GM12865 (cell line): Measurements from ENCODE around the gene LPXN.

Source experiments
- DNase-seq: peaks from one replicate; pipeline ENCODE4 v3.0.0; 2010; ENCODE audit warnings: low read depth
- H3K4me3 ChIP-seq: 2 replicates; pipeline ENCODE4 v1.5.1; 2011; ENCODE audit warnings: mild to moderate bottlenecking, low read depth, low read length, control low read depth
- TF ChIP-seq, protein P1 (sequence below): IDR thresholded peaks from 2 replicates; pipeline ENCODE4 v1.5.1; 2011; ENCODE audit warnings: low read length, control low read depth, low read depth, inconsistent platforms; ENCODE audit not compliant: insufficient read depth; ENCODE audit errors: missing control alignments

Gene LPXN

DNA sequence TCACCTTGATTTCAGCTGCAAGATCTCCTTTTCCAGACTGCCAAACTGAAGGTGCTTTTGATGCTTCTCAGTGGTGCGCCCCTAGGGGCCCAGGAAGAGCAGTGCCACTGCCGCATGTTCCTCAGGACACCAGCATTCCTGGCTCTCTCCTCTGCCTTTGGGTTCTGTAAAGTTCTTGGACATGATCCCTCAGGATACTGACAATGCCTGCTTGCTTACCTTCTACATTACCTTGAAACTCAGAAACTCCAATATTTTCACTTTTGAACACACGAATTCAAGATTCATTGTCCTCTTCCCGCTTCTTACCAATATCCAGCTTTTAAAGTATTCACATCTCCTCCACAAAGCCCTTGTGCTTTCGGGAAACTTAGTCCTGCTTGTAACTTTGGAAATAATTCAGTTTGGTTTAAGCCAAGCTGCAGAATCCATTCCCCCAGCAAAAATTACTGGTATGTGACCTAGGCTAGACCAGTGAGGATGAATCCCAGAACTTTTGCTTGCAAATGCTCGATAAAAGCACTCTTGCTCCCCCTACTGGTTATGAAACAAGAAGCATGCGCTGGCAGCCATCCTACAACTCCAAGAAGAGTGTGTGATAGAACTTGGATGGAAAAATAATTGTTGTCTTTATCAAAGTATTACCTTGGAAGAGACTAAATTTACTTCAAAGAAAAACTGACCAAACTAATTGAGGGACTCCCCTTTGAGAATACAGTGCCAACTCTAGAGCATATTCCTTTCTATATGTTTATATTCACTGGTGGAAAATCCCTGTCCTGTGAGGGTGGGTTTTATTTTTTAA lies 51.2 kb downstream of the LPXN start:
- H3K4me3 ChIP-seq: no peak overlapping the region; the same call in 1 of the 2 replicates
- peak; percentile 77 for DNase-seq
- TF ChIP-seq, protein P1, sequence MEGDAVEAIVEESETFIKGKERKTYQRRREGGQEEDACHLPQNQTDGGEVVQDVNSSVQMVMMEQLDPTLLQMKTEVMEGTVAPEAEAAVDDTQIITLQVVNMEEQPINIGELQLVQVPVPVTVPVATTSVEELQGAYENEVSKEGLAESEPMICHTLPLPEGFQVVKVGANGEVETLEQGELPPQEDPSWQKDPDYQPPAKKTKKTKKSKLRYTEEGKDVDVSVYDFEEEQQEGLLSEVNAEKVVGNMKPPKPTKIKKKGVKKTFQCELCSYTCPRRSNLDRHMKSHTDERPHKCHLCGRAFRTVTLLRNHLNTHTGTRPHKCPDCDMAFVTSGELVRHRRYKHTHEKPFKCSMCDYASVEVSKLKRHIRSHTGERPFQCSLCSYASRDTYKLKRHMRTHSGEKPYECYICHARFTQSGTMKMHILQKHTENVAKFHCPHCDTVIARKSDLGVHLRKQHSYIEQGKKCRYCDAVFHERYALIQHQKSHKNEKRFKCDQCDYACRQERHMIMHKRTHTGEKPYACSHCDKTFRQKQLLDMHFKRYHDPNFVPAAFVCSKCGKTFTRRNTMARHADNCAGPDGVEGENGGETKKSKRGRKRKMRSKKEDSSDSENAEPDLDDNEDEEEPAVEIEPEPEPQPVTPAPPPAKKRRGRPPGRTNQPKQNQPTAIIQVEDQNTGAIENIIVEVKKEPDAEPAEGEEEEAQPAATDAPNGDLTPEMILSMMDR: peak; percentile 74

DNA sequence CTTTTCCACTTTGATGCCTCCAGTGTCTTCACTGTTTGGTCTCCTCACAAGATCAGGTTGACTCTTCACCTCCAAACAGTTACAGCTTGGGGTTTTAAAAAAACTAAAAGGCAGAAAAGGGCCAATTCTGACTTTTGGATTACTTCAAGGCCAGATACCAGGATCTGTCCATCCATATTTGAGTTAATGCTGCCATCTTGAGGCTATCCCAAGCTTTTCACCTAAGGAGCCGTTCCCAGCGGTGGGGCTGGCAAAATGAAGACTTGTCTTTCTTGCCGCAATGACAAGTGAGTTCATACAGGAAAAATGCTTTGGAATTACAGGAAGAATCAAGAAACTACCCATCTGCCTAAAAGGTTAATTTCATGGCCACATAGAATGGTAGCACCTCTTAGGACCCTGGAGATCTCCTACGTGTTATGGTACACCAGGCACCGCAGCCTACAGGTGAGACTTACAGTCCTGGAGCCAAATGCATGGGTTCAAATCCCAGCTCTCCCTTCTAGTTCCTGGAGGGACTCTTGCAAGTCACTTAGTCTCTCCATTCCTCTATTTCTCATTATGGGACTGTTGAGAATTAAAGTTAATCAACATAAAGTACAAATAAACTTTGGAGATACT lies 61.8 kb downstream of the LPXN start:
- peak; percentile 34 for DNase-seq
- TF ChIP-seq, protein P1: peak; percentile 32
- no peak overlapping the region for H3K4me3 ChIP-seq

DNA sequence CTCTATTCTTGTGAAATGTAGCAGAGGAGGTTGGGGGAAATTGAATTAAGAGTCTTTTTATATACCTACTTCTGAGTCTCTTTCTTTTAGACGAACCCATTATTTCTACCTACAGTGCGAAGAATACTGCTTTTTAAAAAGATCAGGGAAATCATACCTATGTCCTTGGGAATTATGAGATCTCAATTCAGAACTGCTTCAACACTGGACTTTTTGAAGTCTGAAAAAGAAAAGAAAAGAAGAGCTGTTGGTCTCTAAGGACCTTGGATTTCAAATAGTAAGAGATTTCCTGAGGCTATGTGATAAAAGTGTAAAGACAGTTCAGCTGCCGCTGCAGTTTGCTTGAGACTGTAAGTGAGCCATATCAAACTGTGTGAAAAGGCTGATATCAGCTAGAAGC lies 64.0 kb downstream of the LPXN start:
- TF ChIP-seq, protein P1: no peak
- H3K4me3 ChIP-seq: no peak overlapping the region
- DNase-seq: no peak

DNA sequence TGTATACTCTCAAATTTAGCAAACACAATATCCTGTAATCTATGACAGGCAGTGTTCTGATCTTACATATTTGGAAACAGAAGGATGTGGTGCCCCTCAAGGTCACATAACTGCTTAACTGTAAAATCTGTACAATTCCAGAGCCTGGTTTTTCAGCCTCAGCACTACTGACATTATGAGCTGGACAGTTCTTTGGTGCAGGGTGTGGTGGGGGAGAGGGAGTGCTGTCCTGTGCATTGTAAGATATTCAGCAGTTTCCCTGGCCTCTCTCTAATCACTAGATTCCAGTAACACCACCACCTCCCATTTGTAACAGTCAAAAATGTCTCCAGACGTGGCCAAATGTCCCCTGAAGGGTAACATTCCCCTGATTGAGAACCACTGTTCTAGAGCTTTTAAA lies 65.9 kb downstream of the LPXN start:
- TF ChIP-seq, protein P1: no peak
- no peak overlapping the region for H3K4me3 ChIP-seq
- no peak for DNase-seq

DNA sequence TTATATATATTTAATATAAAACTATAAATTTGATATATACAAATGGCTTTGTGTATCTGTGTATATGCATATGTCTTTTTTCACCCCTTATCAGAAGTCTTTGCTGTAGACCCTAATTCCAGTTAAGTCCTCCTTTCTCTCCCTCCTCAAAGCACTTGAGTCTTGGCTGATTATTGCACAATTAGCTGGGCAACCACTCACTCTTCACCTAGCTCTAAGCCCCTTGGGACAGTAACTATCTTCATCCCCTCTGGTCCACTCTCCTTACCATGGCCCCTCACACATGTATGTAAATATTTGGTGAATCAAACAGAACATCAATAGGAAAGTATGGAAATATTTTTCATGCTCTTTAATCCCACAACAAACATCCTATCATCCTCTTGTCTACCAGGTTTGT lies 66.8 kb downstream of the LPXN start:
- H3K4me3 ChIP-seq: no peak overlapping the region
- TF ChIP-seq, protein P1: no peak
- DNase-seq: no peak

GRCh38 chr11:58508005-58508404 lies 67.7 kb downstream of the LPXN start, which contains the start of gene OR5B21:
Gene OR5B21, minus strand, starts transcription at chr11:58508105. Its CDS starts 0 bp downstream, at chr11:58508105.
- no peak for DNase-seq
- TF ChIP-seq, protein P1: no peak
- no peak within 1 kb of the TSS for H3K4me3 ChIP-seq
